Raji (cell line): ENCODE data around the gene TTC28.

ENCODE experiments used
- POLR2A ChIP-seq: IDR thresholded peaks from 2 replicates; pipeline ENCODE4 v1.6.1; 2011; ENCODE audit warnings: low read depth, low read length, control low read depth; ENCODE audit not compliant: insufficient read depth

The TTC28 gene

GRCh38 chr22:28454431-28455064 is 225.1 kb downstream of the TTC28 start:
- TF ChIP-seq POLR2A, result no peak

GRCh38 chr22:28450109-28450508 is 229.5 kb downstream of the TTC28 start:
- no peak for TF ChIP-seq POLR2A

GRCh38 chr22:28449041-28449440 is 230.6 kb downstream of the TTC28 start:
- no peak for TF ChIP-seq POLR2A

- TF ChIP-seq POLR2A, result no peak
Measured at GRCh38 chr22:28448625-28449024, 231.0 kb downstream of the TTC28 start.

- TF ChIP-seq POLR2A, result no peak
Measured at GRCh38 chr22:28444659-28445058, 235.0 kb downstream of the TTC28 start.

GRCh38 chr22:28443526-28443876 is 236.1 kb downstream of the TTC28 start:
- TF ChIP-seq POLR2A, result no peak

- TF ChIP-seq POLR2A, result no peak
Measured at GRCh38 chr22:28442711-28443525, 236.7 kb downstream of the TTC28 start.

GRCh38 chr22:28442264-28442710 is 237.4 kb downstream of the TTC28 start:
- TF ChIP-seq POLR2A, result no peak

- no peak for TF ChIP-seq POLR2A
Measured at GRCh38 chr22:28441720-28442263, 237.8 kb downstream of the TTC28 start.

GRCh38 chr22:28440592-28441390 is 238.8 kb downstream of the TTC28 start:
- TF ChIP-seq POLR2A, result no peak

- no peak for TF ChIP-seq POLR2A
Measured at GRCh38 chr22:28438183-28438768, 241.4 kb downstream of the TTC28 start.

GRCh38 chr22:28435982-28436381 is 243.7 kb downstream of the TTC28 start:
- TF ChIP-seq POLR2A, result no peak

GRCh38 chr22:28435140-28435768 is 244.4 kb downstream of the TTC28 start:
- TF ChIP-seq POLR2A, result no peak

- no peak for TF ChIP-seq POLR2A
Measured at GRCh38 chr22:28430466-28431025, 249.1 kb downstream of the TTC28 start.

GRCh38 chr22:28429711-28430110 is 249.9 kb downstream of the TTC28 start:
- TF ChIP-seq POLR2A, result no peak

GRCh38 chr22:28428271-28428670 is 251.4 kb downstream of the TTC28 start:
- TF ChIP-seq POLR2A, result no peak
